Caco-2 (cell line): ENCODE data around the gene LHX3. TPM values are rescaled to one million over a fixed set of nuclear protein-coding genes. Genes with fewer than 3 reads are reported as not detected.

Experiments
- BruUV-seq: library from RNA; stranded (reverse); fragments of 400-500 nt; replicated peaks from 2 replicates; lab custom pipeline; 2021; lab: Mats Ljungman, UMichigan
- CTCF ChIA-PET: fragments of 300-600 bp; sonication (Branson Sonifier 250); formaldehyde crosslinking; loops from one replicate; lab custom pipeline; 2022; ENCODE audit warnings: antibody characterized with exemption; lab: Charles Lee
- POLR2A ChIA-PET: fragments of 300-600 bp; sonication (Branson Sonifier 250); formaldehyde crosslinking; loops from one replicate; lab custom pipeline; 2022; ENCODE audit warnings: antibody characterized with exemption; lab: Charles Lee
- DNase-seq, 2 experiments: peaks; one replicate each; pipeline versions ENCODE4 v3.0.0 to v3.0.0-alpha.2; 2020 to 2022
- H3K27me3 ChIP-seq: replicated peaks from 2 replicates; pipeline ENCODE4 v1.6.0; 2011; ENCODE audit warnings: low read length; ENCODE audit not compliant: control insufficient read depth, insufficient read depth
- H3K36me3 ChIP-seq: 2 replicates; pipeline ENCODE4 v1.5.1; 2011; ENCODE audit warnings: low read length; ENCODE audit not compliant: control insufficient read depth, insufficient read depth
- H3K4me1 ChIP-seq: fragments of 250-450 bp; sonication (Bioruptor Pico); 2 replicates; pipeline ENCODE4 v1.5.1; 2020; ENCODE audit warnings: mild to moderate bottlenecking
- H3K4me3 ChIP-seq: 2 replicates; pipeline ENCODE4 v1.5.1; 2011; ENCODE audit warnings: low read depth, mild to moderate bottlenecking, control low read depth, low read length
- H3K9me3 ChIP-seq: fragments of 250-450 bp; sonication (Bioruptor Pico); 2 replicates; pipeline ENCODE4 v1.5.1; 2020; ENCODE audit warnings: mild to moderate bottlenecking, moderate library complexity
- H3K27ac Mint-ChIP-seq: one replicate; pipeline ENCODE4 v1.8.0; 2022; ENCODE audit warnings: mixed read lengths; ENCODE audit not compliant: unreplicated experiment
- H3K27me3 Mint-ChIP-seq: one replicate; pipeline ENCODE4 v1.8.0; 2022; ENCODE audit warnings: mixed read lengths; ENCODE audit not compliant: insufficient read depth, unreplicated experiment
- H3K36me3 Mint-ChIP-seq: one replicate; pipeline ENCODE4 v1.8.0; 2022; ENCODE audit warnings: mild to moderate bottlenecking, mixed read lengths; ENCODE audit not compliant: insufficient read depth, unreplicated experiment
- H3K4me1 Mint-ChIP-seq: one replicate; pipeline ENCODE4 v1.8.0; 2022; ENCODE audit warnings: low read depth, mixed read lengths; ENCODE audit not compliant: unreplicated experiment
- H3K4me3 Mint-ChIP-seq: one replicate; pipeline ENCODE4 v1.8.0; 2022; ENCODE audit warnings: mild to moderate bottlenecking, moderate library complexity, mixed read lengths; ENCODE audit not compliant: unreplicated experiment
- H3K9me3 Mint-ChIP-seq: one replicate; pipeline ENCODE4 v1.8.0; 2022; ENCODE audit warnings: mixed read lengths; ENCODE audit not compliant: unreplicated experiment
- CTCF ChIP-seq, 2 experiments: fragments of 200-600 bp in 1 of 2; IDR thresholded peaks; 1 replicate in 1 of 2; 2 replicates in 1 of 2; pipeline versions ENCODE4 v1.5.1 to v1.8.0; 2011 to 2022; ENCODE audit warnings: antibody characterized with exemption in 1 of 2, control low read depth in 1 of 2, inconsistent platforms in 1 of 2, low read depth in 1 of 2, low read length in 1 of 2, mild to moderate bottlenecking in 1 of 2, moderate library complexity in 1 of 2; ENCODE audit not compliant: insufficient read depth in 1 of 2, severe bottlenecking in 1 of 2, unreplicated experiment in 1 of 2
- intact Hi-C: fragments of 100-400 bp; cut with micrococcal nuclease; formaldehyde crosslinking; loops from one replicate; pipeline ENCODE4 v1.10.0; 2022; ENCODE audit not compliant: unreplicated experiment
- total RNA-seq: library from RNA; stranded (reverse); gene quantifications from 2 replicates; pipeline ENCODE4 v1.2.3, GENCODE V29; 2022

LHX3 gene
- total RNA-seq, 1 experiment from 2014 or later: 1.2 TPM

- POLR2A ChIA-PET: no interaction called here
- H3K27ac Mint-ChIP-seq: peak overlapping the region; percentile 95
Observed at GRCh38 chr9:136171801-136172411, 33.0 kb downstream of the LHX3 start.

GRCh38 chr9:136171009-136171800 lies 33.7 kb downstream of the LHX3 start:
- Mint-ChIP-seq H3K4me3 (peak overlapping the region; percentile 56), H3K27me3 (no peaks in the 10 kb centered on the region), H3K27ac (peak overlapping the region; percentile 95), H3K36me3 (peaks cover 8% of the 10 kb centered on the region), H3K4me1 (peaks cover 25% of the 10 kb centered on the region), H3K9me3 (no peaks in the 10 kb centered on the region)
- CTCF ChIA-PET: interaction anchor here (0.5 kb wide), 1 partner anchor 15 kb away, joined by 3 read pairs; no protein-coding TSS in a partner anchor
- intact Hi-C loops: loop anchor here (10.0 kb wide), 1 partner anchor 54 kb away; no protein-coding TSS in a partner anchor
- POLR2A ChIA-PET: interaction anchor here (0.6 to 1.0 kb wide), 2 partner anchors 51 to 81 kb away, joined by 3 read pairs; no protein-coding TSS in a partner anchor
- TF ChIP-seq CTCF (IDR thresholded peaks at IDR 0.05; ENCODE audit: insufficient read depth in 1 of 2, low read depth in 1 of 2, low read length in 1 of 2, severe bottlenecking in 1 of 2, unreplicated experiment in 1 of 2): no peak
- Histone ChIP-seq H3K36me3 (no peaks in the 10 kb centered on the region), H3K4me3 (no peak overlapping the region), H3K27me3 (no peaks in the 10 kb centered on the region), H3K4me1 (peaks cover 46% of the 10 kb centered on the region), H3K9me3 (no peaks in the 10 kb centered on the region)
- peak; percentile 83 to 90 for DNase-seq
- no TSS peak for BruUV-seq

More at GRCh38 chr9:136171801-136172411, 33.0 kb downstream of the LHX3 start:
- no TSS peak for BruUV-seq
- H3K9me3 Mint-ChIP-seq: no peaks in the 10 kb centered on the region
- intact Hi-C loops: loop anchor here (10.0 kb wide), 1 partner anchor 53 kb away; no protein-coding TSS in a partner anchor
- H3K4me3 Mint-ChIP-seq: no peak overlapping the region
- Histone ChIP-seq H3K4me1 (peaks cover 46% of the 10 kb centered on the region), H3K27me3 (no peaks in the 10 kb centered on the region), H3K36me3 (no peaks in the 10 kb centered on the region), H3K9me3 (no peaks in the 10 kb centered on the region), H3K4me3 (no peak overlapping the region)
- no peaks in the 10 kb centered on the region for H3K27me3 Mint-ChIP-seq
- CTCF ChIA-PET: no interaction called here
- peaks cover 8% of the 10 kb centered on the region for H3K36me3 Mint-ChIP-seq
- H3K4me1 Mint-ChIP-seq: peaks cover 25% of the 10 kb centered on the region
- TF ChIP-seq CTCF (IDR thresholded peaks at IDR 0.05; ENCODE audit: insufficient read depth in 1 of 2, low read depth in 1 of 2, low read length in 1 of 2, severe bottlenecking in 1 of 2, unreplicated experiment in 1 of 2): no peak
- no peak for DNase-seq
